GM12878 (cell line): Measurements from ENCODE around the gene RPL36.

Source experiments
- BACH1 ChIP-seq: fragments of 450-650 bp; IDR thresholded peaks from 2 replicates; pipeline ENCODE4 v1.6.1; 2017; ENCODE audit warnings: mild to moderate bottlenecking, borderline replicate concordance
- CTCF ChIP-seq, 3 experiments: IDR thresholded peaks in 2 of 3; conservative IDR thresholded peaks in 1 of 3; 2 replicates each; pipeline ENCODE4 v1.5.1; 2011; ENCODE audit warnings: low read depth in 3 of 3, low read length in 3 of 3, mild to moderate bottlenecking in 3 of 3, control low read depth in 2 of 3, moderate library complexity in 2 of 3, inconsistent platforms in 1 of 3, mixed read lengths in 1 of 3; ENCODE audit not compliant: control insufficient read depth in 2 of 3, insufficient read depth in 1 of 3; ENCODE audit errors: extremely low read depth in 1 of 3
- EZH2 ChIP-seq: IDR thresholded peaks from 2 replicates; pipeline ENCODE4 v1.6.1; 2012; ENCODE audit warnings: low read depth, mild to moderate bottlenecking, control low read depth, inconsistent platforms, low read length, borderline replicate concordance; ENCODE audit not compliant: control insufficient read depth
- KDM1A ChIP-seq: fragments of 200-600 bp; sonication (generic); IDR thresholded peaks from 2 replicates; pipeline ENCODE4 v1.6.1; 2016; ENCODE audit warnings: borderline replicate concordance
- POLR2A ChIP-seq: IDR thresholded peaks from 2 replicates; pipeline ENCODE4 v1.6.1; 2011; ENCODE audit warnings: low read depth, mild to moderate bottlenecking, low read length
- POLR2AphosphoS2 ChIP-seq: IDR thresholded peaks from 2 replicates; pipeline ENCODE4 v1.6.1; 2011; ENCODE audit warnings: low read depth, mild to moderate bottlenecking, low read length, improper control_type of control experiment, moderate library complexity
- RELA ChIP-seq: fragments of 450-650 bp; IDR thresholded peaks from 2 replicates; pipeline ENCODE4 v1.8.0; 2014; ENCODE audit warnings: borderline replicate concordance; ENCODE audit not compliant: partially characterized antibody
- RFX5 ChIP-seq: IDR thresholded peaks from 2 replicates; pipeline ENCODE4 v1.6.1; 2011; ENCODE audit warnings: low read depth, low read length, improper control_type of control experiment
- SIN3A ChIP-seq: IDR thresholded peaks from 2 replicates; pipeline ENCODE4 v1.6.1; 2012; ENCODE audit warnings: low read depth, low read length, improper control_type of control experiment
- USF1 ChIP-seq: IDR thresholded peaks from 2 replicates; pipeline ENCODE4 v1.6.1; 2011; ENCODE audit warnings: borderline replicate concordance, low read depth, mild to moderate bottlenecking, moderate library complexity, mixed read lengths, low read length; ENCODE audit not compliant: insufficient read depth; ENCODE audit errors: extremely low read length
- ZSCAN29 ChIP-seq: fragments of 450-650 bp; IDR thresholded peaks from 2 replicates; pipeline ENCODE4 v1.6.1; 2017; ENCODE audit warnings: mild to moderate bottlenecking, moderate library complexity
- ZZZ3 ChIP-seq: IDR thresholded peaks from 2 replicates; pipeline ENCODE4 v1.6.1; 2011; ENCODE audit warnings: low read depth; ENCODE audit not compliant: control insufficient read depth, insufficient read length

- TF ChIP-seq POLR2A: no peak
- TF ChIP-seq CTCF (IDR thresholded peaks at IDR 0.05 in 2 of 3, conservative IDR thresholded peaks at IDR 0.05 in 1 of 3; ENCODE audit: control insufficient read depth in 2 of 3, extremely low read depth in 1 of 3, insufficient read depth in 1 of 3, low read depth in 3 of 3, low read length in 3 of 3): no peak
- TF ChIP-seq ZZZ3: no peak
- no peak for TF ChIP-seq RELA
- TF ChIP-seq RFX5: no peak
- no peak for TF ChIP-seq EZH2
- no peak for TF ChIP-seq ZSCAN29
- no peak for TF ChIP-seq BACH1
- TF ChIP-seq SIN3A: no peak
- TF ChIP-seq KDM1A: no peak
- TF ChIP-seq USF1: no peak
- TF ChIP-seq POLR2AphosphoS2: no peak
Observed at GRCh38 chr19:5679289-5680083, 10.6 kb upstream of the RPL36 start.
